NK-92 treated with Interleukin-12 subunit alpha and Interleukin-12 subunit beta, amount 100 ng/mL, for 24 hours (cell line): ENCODE data around the gene KIF19.
A peak's percentile ranks its signal among the peaks of the same experiment; 100 is the strongest.

Experiments
- DNase-seq: peaks from one replicate; lab custom pipeline; 2025; lab: John Stamatoyannopoulos, UW

KIF19 gene

GRCh38 chr17:74304184-74304583 is 21.8 kb upstream of the KIF19 start:
- no peak for DNase-seq

DNA sequence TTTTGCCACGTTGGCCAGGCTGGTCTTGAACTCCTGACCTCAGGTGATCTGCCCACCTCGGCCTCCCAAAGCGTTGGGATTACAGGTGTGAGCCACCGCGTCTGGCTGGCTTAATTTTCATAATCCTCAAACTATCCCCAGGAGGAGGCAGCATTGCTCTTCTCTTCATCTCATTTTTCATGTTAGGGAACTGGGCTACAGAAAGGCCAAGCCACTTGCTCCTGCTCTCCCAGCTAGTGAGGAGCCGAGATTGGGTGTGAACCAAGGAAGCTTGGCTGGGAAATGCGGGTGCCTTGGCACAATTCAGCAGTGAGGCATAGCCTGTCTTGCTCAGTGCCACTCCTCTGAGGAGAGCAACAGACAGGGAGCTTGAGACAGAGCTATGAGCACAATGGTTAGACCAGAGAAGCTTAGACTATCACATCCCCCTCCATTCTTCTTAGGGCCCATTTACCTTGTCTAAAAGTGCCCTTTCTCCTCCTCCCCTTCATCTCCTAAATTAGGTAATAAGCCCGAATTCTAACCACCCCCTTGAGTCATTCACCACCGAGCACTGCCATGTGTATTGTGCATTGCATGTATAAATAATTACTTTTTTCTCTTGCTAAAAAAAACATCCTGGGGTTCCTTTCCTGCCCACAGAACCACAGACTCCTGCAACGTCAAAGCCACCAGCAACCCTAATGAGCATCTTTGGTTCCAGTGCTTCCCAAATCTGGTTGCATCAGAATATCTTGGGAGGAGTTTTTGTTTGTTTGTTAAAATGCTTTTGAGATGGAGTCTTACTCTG is 20.0 kb upstream of the KIF19 start:
- peak; percentile 41 for DNase-seq

DNA sequence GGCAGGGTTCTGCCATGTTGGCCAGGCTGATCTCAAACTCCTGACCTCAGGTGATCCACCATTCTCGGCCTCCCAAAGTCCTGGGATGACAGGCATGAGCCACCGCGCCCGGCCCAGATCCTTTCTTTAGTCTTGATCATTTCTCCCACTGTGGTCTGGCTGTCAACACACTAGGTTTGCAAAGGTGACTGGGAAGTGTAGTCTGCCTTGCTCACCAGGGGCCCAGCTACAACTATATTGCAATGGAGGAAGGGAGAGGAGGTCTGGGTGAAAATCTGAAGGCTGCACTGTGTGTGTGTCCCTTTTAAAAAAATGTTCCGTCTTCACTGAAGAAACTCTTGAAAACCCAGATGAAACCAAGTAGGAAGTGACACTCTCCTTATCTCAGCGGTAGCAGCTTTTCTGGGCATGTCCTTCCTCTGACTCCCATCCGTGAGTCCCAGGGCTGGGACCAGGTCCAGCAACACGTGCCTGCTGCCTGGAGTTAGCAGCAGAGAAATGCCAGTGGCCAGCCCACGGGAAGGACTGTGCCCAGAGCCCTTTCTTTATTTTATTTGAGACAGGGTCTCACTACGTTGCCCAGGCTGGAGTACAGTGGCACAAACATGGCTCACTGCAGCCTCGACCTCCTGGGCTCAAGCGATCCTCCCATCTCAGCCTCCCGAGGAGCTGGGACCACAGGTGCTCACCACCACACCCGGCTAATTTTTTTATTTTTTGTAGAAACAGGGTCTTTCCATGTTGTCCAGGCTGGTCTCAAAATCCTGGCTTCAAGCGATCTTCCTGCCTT is 17.8 kb upstream of the KIF19 start:
- DNase-seq = no peak

GRCh38 chr17:74309902-74310301 is 16.1 kb upstream of the KIF19 start:
- DNase-seq = no peak

DNA sequence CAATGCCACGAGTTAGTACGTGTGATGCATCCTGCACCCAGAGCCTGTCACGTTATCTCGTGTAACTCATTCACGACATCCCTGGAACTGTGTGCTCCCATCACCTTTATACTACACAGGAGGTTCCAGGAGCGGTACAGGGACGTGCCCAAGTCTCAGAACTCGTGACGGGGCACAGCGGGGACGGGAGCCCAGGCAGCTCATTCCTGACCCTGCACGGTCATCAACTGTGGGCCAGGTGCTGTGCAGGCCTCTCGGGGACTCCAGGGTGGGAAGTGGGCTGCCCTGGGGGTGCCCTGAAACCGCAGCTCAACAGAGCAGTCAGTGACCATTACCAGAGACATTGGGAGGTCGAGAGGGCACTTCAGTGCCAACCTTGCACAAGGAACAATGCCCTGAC is 11.1 kb upstream of the KIF19 start:
- DNase-seq = no peak

DNA sequence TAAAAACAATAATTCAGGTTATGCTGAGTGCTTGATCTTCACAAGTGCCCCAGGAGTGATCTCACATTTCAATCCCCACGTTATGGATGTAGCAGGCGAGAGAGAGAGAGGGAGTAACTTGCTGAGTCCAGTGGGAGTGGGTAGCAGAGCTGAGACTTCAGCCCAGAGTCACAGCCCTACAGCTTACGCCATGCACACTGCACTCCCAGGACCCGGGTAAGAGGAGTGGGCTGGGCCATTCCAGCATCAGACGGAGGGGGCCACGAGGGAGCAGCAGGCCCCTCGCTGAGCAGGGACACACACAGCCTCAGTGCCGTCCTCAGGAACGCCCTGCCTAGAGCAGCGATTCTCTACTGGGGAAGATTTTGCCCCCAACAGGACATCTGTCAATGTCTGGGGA is 9.8 kb upstream of the KIF19 start:
- no peak for DNase-seq

DNA sequence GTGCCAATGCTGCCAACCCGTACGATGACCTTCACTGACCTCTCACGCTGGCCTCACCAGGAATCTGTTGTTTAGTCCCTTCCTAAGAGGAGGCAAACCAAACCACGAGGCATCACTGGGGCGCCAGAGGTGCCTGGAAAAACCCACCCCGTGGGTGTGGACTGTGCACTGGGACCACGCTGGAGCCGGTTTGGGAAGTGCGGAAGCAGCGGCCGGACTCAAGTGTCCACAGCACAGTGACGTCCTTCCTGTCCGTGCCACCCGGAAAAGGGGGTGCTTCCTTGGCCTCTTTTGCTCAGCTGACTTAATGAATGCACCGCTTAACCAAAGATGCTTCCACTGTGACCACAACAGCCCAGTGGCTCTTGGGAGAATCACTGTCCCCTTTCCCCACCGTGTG is 9.0 kb upstream of the KIF19 start:
- no peak for DNase-seq

- DNase-seq = no peak
Observed at GRCh38 chr17:74318391-74318790, 7.6 kb upstream of the KIF19 start.

GRCh38 chr17:74324521-74324920 is 1.5 kb upstream of the KIF19 start:
- DNase-seq = no peak

- no peak for DNase-seq
Observed at GRCh38 chr17:74325376-74325742, 667 bp upstream of the KIF19 start.

DNA sequence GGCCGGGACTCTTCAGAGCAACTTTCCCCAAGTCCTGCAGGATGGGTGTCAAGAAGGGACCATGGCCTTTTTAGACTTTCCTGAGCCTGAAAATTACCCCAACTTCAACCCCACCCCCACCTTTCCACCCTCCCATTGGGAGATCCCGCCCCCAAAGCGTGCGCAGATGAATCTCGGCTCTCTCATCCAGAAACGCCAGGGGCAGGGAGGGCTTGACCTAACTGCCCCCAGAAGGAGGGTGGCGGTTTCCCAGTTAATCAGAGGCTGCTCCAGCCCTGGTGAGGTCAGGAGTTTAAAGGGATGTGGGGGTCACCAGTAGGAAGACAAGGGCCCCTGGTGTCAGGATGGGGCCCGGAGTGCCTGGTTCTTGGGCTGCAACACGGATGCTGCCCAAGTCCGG is 480 bp downstream of the KIF19 start:
- no peak for DNase-seq

- DNase-seq = no peak
Observed at GRCh38 chr17:74328487-74328886, 2.5 kb downstream of the KIF19 start.

- DNase-seq = no peak
Observed at GRCh38 chr17:74329378-74329777, 3.4 kb downstream of the KIF19 start.

- DNase-seq = no peak
Observed at GRCh38 chr17:74330446-74330845, 4.4 kb downstream of the KIF19 start.

DNA sequence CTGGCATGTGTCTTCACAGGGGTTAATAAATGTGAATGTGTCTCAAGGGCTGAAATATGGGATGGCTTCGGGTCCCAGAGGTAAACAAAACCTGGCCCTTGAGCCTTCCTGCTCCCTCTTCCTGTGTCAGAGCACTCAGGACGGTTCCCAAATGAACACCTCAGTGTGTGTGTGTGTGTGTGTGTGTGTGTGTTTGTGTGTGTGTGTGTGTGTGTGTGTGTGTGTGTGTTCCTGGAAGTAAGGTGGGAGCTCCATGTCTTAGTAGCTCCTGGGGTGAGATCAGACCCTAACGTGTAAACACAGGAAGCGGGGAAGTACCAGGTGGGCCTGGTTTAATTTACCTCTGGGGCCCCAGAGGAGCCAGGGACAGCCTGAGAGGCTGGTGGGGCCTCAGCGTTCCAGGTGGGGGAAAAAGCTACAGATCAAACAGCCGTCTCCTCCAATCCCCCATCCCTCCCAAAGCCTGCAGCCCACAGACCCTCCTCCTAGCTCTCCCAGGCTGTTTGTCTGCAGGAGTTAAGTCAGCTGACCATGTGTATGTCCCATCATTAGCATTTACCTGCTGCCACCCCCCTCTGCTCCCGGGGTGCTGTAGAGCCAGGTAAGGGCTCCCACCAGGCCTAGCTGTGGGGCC is 6.1 kb downstream of the KIF19 start:
- no peak for DNase-seq

DNA sequence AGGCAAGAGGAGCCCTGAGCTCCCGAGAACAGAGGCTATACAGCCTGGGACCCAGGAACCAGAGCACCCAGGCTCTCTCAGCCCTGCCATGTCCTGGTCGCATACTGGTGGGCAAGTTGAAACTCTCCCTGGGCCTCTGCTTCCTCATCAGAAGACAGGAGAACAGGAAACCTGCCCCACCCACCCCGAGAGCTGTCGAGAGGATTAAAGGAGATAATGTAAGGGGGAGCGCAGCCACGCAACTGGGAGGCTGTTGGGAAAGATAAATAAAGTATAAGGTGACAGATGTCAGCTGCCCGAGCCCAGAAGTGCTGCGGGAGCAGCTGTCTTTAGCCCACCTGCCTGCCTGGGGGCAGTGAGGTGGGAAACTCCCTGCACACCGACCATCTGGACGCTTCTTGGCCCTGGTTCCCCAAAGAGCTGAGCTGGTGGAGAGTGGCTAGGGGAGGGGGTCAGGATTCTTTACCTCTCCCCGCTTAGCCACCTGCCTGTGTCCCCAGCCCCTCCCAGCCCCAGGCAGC is 6.8 kb downstream of the KIF19 start:
- no peak for DNase-seq

- DNase-seq = no peak
Observed at GRCh38 chr17:74334393-74335039, 8.5 kb downstream of the KIF19 start.

DNA sequence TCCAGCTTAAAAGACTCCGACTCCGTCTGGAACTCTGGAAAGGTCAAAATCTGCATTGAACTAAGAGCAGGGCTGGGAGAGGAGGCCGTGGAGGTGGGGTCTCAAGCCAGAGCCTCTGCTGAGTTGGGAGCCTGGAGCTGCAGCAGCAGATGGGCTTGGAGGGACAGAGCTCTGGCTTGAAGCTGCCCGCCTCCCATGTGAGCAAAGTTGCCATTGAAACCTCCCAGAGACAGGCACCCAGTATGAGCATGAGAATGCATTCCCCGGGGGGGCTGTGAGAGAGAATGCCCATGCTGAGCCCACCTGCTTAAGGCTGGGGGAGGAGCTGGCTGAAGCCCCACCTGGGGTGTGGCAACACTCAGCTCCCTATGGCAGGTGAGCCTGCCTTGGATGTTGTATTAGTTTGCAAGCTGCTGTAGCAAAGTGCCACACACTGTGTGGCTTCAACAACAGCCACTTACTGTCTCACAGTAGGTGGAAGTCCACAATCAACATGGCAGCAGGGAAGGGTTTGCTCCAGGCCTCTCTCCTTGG is 9.6 kb downstream of the KIF19 start:
- no peak for DNase-seq

- DNase-seq = no peak
Observed at GRCh38 chr17:74336307-74336706, 10.3 kb downstream of the KIF19 start.

GRCh38 chr17:74337834-74338500 is 11.9 kb downstream of the KIF19 start:
- no peak for DNase-seq

- DNase-seq = no peak
Observed at GRCh38 chr17:74339537-74340195, 13.6 kb downstream of the KIF19 start.
